ENCODE results near the gene OR4D11. TPM values are rescaled to one million over a fixed set of nuclear protein-coding genes. Genes with fewer than 3 reads are reported as not detected.
A peak's percentile ranks its signal among the peaks of the same experiment; 100 is the strongest.
"Not testable (repeated sequence)": the region's sequence is repeated elsewhere in the genome, so short reads cannot be mapped to it uniquely, and the experiment has no call there.

The OR4D11 gene
- total RNA-seq, result not detected in 2 replicates

DNA sequence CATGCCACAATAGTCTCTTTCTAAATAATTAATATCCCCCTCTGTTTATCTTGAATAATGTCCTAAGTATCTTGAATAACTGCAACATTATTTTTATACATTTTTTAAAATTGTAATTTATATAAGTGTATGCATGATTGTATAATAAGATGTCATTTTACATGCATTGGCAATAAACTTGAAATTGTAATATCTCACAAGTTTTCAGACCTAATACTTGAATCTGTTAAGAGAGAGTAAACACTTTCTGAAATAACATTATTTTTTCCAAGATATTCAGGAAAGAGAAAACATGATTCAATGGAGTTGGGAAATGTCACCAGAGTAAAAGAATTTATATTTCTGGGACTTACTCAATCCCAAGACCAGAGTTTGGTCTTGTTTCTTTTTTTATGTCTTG, at the start of gene OR4D11:
Gene OR4D11, plus strand, starts transcription at position 301 of the 400 bp plus-strand sequence. Its CDS starts 0 bp downstream, at position 301.
- DNase-seq (ENCODE audit: low read depth in 2 of 2), result no peak

DNA sequence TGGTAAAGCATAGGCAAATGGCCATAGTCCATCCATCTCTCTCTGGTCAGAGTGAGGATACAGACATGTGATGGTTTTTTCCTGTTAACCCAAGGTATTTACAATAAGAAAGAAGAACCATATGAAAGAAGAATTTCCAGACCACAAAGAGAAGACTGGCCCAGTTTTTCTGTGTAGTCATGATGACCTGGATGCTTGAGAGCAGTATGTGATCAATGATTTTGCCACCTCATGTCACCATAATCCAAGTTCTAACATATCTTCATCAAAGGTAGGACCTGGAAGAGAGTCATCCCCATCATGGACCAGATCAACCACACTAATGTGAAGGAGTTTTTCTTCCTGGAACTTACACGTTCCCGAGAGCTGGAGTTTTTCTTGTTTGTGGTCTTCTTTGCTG, 46.7 kb upstream of the OR4D11 start, which contains the start of gene OR4D6:
Gene OR4D6, plus strand, starts transcription at position 301 of the 400 bp plus-strand sequence. Its CDS starts 0 bp downstream, at position 301.
- no peak for DNase-seq (ENCODE audit: low read depth in 2 of 2)

DNA sequence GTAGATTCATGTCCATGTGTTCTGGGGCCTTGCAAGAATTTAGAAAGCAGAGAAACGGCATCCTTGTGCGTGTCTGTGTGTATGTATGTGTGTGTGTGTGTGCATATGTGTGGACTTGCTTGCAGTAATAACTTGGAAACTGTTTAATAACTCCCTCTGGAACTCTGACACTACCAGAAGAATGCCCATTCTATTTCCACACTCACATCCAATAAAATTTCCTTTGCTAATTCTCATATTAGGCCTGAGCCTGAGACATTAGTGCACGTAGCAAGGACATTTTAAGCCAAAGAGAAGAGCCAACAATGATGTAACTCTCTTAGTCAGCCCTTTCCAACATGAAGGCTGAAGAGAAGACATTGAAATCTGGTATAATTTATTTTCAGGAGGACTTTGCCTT, 43.5 kb upstream of the OR4D11 start:
- DNase-seq (ENCODE audit: low read depth in 2 of 2), result no peak

DNA sequence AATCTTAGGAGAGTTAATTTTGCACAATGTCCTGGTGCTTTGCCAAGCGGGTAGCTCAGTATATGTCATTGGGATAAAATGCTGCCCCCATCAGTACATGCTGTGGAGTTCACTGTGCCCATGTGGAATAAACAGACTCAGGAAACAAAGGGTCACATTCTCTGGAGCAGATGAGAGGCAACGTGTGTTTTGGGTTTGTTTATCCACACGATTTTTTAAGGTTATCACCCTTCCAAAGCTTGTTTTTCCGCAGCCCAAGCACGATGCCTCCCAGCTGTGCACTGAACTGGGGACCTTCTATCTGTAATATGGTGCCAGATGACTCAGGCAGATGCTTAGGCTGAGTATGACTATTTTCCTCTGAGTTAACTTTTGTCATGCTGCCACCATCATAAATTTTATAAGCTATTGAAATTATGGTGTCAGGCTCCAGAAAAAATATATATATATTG, 40.2 kb upstream of the OR4D11 start:
- peak; percentile 29 to 100 for DNase-seq (ENCODE audit: low read depth in 2 of 2)

DNA sequence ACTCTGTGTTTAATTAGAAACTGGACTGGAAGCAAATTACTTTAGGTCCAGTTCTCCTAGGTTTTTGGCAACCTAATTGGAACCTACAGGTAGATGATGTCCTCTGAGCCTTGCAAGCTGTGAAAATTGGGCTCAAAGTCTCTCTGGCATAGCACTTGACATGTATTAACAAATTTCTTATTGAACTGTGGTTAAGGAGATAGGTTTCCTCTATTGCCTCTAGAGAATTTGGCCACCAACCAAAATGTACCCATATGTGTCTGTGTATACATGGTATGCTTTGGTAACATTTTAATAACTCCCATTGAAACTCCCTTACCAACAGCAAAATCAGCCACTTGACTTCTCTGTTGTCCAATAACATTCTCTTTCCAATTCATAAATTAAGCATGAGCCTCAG, 30.4 kb upstream of the OR4D11 start, which contains the start of gene OR4D10:
Gene OR4D10, plus strand, starts transcription at position 301 of the 400 bp plus-strand sequence. CDS start 4,115 bp downstream, outside the sequence.
- DNase-seq (ENCODE audit: low read depth in 2 of 2), result no peak

DNA sequence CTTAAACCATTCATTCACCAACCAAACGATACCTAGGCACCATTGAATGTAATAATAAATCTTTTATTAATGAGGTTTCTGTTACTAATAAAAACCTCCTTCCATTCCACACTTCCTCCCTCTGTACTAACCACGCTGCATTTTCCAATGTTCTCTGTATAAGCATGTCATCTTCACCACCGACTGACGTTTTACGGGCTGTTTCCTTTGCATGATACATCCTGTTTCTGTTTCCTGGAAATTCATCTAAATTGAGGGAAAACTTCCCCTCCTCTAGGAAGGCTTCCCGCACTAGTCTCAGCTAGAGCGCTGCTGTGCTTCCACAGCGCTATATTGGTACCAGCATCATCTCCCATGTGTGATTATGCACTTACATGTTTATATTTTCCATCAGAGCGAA, 28.2 kb upstream of the OR4D11 start:
- DNase-seq (ENCODE audit: low read depth in 2 of 2), result peak in 1 of 2 donors; percentile 72

DNA sequence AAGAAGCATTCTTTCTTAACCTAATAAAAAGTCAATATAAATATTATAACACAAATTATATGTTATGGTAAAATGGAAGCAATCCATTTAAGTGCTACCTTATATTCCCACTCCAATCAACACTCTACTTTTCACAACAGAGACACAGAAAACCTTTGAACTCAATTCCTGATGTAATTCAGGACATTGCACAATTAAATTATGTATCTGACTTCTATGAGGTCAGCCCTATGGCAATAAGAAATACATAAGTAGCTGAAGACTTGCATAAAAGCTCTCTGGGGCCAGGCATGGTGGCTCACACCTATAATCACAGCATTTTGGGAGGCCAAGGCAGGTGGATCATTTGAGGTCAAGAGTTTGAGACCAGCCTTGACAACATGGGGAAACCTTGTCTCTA, 23.5 kb upstream of the OR4D11 start:
- no peak for DNase-seq (ENCODE audit: low read depth in 2 of 2)

DNA sequence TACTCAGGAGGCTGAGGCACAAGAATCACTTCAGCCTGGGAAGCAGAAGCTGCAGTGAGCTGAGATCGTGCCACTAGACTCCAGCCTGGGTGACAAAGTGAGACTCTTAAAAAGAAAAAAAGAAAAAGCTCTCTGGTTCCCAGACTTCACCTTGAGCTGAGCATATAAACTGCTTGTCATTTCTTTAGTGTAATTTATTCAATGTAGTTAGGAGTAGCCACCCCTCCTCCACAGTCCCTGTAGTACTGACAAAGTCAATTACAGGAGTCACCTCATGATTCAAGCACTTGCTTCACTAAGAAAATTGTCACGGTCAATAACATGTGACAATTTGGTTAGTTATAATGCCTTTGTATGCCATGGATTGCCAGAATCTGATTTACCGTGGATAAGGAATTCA, 23.0 kb upstream of the OR4D11 start:
- DNase-seq (ENCODE audit: low read depth in 2 of 2), result no peak

DNA sequence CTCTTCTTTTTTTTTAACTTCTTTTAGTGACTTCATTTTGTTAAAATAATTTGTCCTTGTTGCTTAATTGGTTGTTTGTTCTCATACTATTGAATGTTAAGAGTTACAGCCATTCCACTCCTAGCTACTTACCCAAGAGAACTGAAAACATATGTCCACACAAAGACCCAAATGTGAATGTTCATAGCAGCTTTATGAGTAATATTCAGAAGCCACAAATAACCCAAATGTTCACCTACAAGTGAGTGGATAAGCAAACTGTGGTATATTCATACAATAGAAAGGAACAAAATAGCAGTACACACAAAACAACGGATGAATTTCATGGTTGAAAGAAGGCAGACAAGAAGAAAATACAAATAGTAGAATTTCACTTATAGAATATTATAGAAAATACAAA, 1.4 kb upstream of the OR4D11 start:
- no peak for DNase-seq (ENCODE audit: low read depth in 2 of 2)

DNA sequence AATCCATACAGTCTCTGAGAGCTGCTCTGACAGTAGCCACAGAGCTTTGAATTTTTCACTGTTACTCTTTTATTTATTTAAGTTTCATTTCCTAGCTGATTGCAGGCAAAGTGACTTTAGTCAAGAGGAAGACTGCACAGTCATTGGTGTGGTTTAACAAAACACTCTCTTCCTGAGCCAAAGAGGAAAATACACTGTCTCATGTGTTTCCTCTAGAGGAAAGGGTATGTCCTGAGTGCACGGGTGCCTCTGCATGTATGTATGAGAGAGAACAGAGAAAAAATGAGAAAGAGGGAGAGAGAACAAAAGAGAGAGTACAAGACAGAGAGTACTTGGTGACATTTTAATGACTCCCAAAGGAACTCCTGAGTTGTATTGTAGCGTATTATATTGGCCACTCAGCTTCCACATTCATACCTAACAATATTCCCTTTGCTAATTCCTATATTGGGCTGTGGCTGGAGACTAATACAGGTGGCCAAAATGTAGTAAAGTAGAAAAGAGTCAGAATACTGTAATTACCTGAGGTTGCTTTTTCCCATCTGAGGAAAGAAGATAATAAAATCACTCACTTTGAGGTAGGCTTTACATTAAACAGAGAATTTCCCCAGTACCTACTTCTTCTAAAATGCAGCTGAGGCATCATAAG, 7.7 kb downstream of the OR4D11 start, which contains the start of gene OR4D9:
Gene OR4D9, plus strand, starts transcription at position 599 of the 649 bp plus-strand sequence. CDS start 3,374 bp downstream, outside the sequence.
- peak; percentile 85 to 99 for DNase-seq (ENCODE audit: low read depth in 2 of 2)

DNA sequence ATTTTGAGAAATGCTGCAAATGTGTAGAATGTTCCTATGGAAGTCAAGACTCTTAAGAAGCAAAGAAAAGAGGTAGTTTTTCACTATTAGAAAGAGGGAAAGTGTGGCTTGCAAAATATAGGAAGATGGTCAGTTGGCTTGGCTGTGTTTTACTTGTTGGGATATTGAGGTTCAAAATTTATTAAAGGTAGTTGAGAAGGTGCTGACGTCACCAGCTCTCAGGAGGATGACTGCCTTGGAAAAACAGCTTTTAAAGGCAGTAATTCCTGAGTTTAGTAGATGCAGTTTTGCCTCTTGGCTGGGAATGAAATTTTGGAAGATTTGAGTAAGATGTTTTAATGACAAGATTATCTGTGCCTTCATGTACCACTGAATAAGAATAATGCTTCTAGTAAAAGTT, 8.3 kb downstream of the OR4D11 start:
- peak in 1 of 2 donors; percentile 36 for DNase-seq (ENCODE audit: low read depth in 2 of 2)

DNA sequence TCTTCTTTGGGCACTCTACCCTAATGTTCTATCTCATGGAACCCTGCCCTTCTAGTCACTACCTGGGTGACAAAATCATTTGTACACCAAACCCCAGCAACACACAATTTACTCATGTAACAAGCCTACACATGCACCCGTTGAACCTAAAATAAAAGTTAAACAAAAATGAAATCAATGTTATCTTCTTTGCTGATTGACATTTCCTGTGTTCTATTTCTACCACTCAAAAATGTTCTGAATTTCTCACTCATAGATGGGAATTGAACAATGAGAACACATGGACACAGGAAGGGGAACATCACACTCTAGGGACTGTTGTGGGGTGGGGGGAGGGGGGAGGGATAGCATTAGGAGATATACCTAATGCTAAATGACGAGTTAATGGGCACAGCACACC, 16.8 kb downstream of the OR4D11 start:
- DNase-seq (ENCODE audit: low read depth in 2 of 2), result peak in 1 of 2 donors; percentile 86

DNA sequence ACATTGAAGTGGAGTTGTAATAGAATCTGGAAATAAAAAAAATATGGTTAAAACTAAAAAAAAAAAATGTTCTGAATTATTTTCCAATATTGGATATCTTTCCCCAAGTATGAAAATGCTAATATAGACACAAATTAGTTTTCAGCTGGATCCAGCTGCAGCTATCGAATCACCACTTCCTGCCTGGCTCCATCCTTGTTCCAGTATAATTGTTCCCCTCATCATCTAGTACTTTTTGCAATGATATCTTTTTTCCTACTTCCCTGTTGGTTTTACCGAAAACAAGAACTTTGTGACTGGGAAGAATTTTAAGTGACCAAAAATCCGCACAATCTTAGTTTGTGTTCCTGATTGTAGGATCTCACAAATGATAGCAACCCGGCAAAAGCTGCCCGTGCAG, 17.4 kb downstream of the OR4D11 start:
- DNase-seq (ENCODE audit: low read depth in 2 of 2), result peak in 1 of 2 donors; percentile 88

DNA sequence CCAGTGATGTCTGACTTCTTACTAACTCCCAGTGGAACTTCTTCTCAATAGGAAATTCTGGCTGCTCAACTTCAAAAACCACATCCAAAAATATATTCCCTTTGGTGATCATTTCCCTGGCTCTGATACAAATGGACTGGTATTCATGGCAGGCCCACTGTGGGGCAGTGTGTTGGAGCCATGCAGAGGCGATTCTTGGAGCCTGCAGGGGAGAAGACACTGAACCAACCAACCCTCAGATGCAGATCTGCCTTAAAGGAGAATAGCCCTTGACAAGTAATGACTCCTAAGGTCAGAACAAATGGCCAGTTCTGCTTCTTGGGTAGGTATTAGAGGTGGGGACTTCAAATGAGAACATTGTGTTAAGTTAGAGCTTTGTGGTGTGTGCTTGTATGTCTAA, 20.2 kb downstream of the OR4D11 start:
- no peak for DNase-seq (ENCODE audit: low read depth in 2 of 2)

DNA sequence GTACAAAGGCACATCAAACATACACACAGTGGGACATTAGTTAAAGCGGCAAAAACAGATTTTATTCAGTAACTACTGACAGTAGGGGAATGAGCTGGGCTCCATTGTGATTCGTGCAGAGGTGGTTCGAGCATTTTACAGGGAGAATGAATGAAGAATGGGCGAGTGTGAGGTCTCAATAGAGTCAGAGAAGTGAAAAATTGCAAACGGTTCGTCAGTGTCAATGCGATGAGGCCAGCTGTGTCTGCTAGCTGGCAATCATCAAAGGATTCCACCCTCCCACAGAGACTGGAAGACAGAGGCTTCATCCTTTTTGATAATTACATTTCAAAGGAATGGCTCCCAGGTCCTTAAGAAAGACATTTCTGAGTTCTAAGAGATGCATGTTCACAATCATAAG, 25.3 kb downstream of the OR4D11 start:
- DNase-seq (ENCODE audit: low read depth in 2 of 2), result no peak

DNA sequence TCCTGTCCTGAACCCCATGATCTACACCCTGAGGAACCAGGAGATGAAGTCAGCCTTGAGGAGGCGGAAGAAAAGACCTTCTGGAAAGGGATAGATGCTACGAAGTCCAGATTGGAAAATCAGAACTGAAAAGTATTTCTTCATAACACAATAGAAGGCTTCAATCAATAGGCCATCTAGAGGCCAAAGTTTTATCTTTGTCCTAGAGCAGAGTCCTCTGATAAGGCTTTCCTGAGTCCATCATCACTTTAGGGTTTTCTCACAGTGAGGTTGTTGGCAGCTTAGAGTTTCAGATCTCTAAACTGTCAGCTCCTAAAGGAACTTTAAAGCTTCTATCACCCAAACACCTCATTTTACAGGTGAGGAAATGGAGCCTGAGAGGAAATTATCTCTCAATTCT, 29.2 kb downstream of the OR4D11 start:
- no peak for DNase-seq (ENCODE audit: low read depth in 2 of 2)

DNA sequence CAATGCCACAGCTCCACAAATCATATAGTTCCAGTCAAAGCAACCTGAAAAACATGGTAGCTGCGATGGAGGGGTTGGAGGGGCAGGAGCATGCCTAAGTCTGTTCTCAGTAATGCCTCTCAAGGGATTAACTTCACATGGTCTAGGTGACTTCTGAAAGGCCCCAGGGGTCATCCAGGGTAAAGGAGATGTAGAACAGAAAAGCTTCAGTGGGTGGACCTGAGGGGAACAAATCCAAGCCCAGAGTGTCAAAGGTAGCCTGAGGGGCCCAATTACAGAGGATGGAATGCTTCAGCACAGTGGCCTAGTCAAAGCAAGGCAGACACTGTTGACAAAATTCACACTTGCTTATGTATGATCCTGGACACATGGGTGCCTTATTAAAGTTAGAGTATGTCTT, 31.3 kb downstream of the OR4D11 start:
- DNase-seq (ENCODE audit: low read depth in 2 of 2), result no peak

DNA sequence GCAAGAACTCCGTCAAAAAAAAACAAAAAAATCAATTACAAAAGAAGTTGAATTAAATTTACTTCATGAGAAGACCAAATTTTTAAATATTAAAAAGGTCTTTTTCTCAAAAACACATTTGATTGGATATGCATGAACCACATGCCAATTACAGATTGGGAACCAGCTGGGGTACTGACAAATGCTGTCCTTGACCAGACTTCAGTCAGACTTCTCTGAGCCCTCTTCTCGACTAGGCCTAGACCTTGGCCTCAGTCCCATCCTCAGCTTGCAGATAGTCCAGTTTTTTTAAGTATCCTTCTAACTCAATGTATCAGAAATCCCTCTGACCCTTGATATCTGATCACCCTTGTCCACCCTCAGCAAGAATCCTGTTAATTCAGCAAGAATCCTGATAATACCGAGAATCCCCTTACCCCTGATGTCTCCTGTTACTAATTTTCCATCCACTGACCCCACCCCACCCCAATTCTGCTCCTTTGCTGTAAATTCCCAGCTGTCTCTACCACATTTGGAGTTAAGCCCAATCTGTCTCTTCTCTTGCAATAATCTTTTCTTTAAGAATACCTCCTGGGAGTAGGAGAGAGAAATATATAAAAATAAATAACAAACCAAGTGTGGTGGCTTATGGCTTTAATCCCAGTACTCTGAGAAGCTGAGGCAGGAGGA, 38.9 kb downstream of the OR4D11 start:
- DNase-seq (ENCODE audit: low read depth in 2 of 2), result no peak

DNA sequence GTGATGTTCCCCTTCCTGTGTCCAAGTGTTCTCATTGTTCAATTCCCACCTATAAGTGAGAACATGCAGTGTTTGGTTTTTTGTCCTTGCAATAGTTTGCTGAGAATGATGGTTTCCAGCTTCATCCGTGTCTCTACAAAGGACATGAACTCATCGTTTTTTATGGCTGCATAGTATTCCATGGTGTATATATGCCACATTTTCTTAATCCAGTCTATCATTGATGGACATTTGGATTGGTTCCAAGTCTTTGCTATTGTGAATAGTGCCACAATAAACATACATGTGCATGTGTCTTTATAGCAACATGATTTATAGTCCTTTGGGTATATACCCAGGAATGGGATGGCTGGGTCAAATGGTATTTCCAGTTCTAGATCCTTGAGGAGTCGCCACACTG, 40.3 kb downstream of the OR4D11 start:
- not testable (repeated sequence) for DNase-seq (ENCODE audit: low read depth in 2 of 2)

DNA sequence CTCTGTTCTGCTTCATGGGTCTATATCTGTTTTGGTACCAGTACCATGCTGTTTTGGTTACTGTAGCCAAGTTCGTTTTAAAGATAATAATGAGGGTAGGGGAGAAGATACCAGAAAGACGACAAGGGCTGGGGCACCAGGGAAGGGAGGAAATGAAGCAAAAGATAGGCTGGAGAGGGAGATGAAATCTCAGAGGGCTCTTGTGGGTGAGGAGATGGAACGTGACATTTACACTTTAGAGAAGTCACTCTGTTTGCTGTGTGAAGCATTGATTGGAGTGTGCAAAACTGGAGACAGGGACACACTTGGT, 41.4 kb downstream of the OR4D11 start:
- no peak for DNase-seq (ENCODE audit: low read depth in 2 of 2)

DNA sequence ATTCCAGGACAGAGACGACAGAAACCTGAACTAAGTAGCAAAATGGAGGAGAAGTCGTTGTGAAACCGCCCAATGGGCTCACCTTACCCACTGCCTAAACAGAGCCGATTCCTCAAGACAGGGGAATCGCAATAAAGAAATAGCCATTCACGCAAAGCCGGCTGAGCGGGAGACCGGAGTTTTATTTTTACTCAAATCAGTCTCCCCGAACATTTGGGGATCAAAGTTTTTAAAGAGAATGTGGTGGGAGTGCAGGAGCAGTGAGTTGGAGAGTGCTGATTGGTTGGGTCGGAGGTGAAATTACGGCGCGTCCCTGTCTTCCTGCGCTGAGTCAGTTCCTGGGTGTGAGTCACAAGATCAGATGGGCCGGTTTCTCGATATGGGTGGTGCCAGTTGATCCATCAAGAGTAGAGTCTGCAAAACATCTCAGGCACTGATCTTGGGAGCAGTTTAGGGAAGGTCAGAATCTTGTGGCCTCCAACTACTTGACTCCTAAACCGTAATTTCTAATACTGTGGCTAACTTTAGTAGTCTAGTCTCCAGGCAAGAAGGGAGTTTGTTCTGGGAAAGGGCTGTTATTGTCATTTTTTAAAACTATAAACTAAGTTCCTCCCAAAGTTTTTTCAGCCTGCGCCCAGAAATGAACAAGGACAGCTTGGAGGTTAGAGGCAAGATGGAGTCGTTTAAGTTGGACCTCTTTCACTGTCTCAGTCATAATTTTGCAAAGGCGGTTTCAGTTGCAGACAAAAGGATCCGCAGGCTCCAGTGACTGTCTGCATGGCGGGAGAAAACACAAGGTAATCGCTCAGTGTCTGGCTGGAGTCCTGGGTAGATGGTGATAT, 42.0 kb downstream of the OR4D11 start:
- peak in 1 of 2 donors; percentile 78 for DNase-seq (ENCODE audit: low read depth in 2 of 2)
